HepG2 (cell line): Measurements from ENCODE around the gene NRP1. TPM values are rescaled to one million over a fixed set of nuclear protein-coding genes. Genes with fewer than 3 reads are reported as not detected.
A peak's percentile ranks its signal among the peaks of the same experiment; 100 is the strongest.

ENCODE experiments used
- ARNT ChIP-seq: fragments of 450-650 bp; IDR thresholded peaks from 2 replicates; pipeline ENCODE4 v1.6.1; 2017
- ARNTL ChIP-seq: sonication (generic); formaldehyde crosslinking; IDR thresholded peaks from 2 replicates; pipeline ENCODE4 v1.4.0; 2020; ENCODE audit warnings: mild to moderate bottlenecking, missing genetic modification reagents
- BRCA1 ChIP-seq: sonication (generic); formaldehyde crosslinking; IDR thresholded peaks from 2 replicates; pipeline ENCODE4 v1.4.0; 2020; ENCODE audit warnings: missing genetic modification reagents
- CHCHD3 ChIP-seq: sonication (generic); formaldehyde crosslinking; IDR thresholded peaks from 2 replicates; pipeline ENCODE4 v1.8.0; 2022; ENCODE audit warnings: mild to moderate bottlenecking, missing genetic modification reagents, moderate library complexity
- HDAC6 ChIP-seq: fragments of 200-600 bp; sonication (generic); IDR thresholded peaks from 2 replicates; pipeline ENCODE4 v1.7.0; 2017; ENCODE audit warnings: mild to moderate bottlenecking, antibody characterized with exemption, low read length, low read depth
- HHEX ChIP-seq: IDR thresholded peaks from 2 replicates; pipeline ENCODE4 v1.6.1; 2016; ENCODE audit warnings: control low read depth
- KAT8 ChIP-seq: IDR thresholded peaks from 2 replicates; pipeline ENCODE4 v1.6.1; 2016; ENCODE audit warnings: missing genetic modification reagents, missing compliant biosample characterization
- MEIS1 ChIP-seq: sonication (generic); formaldehyde crosslinking; IDR thresholded peaks from 2 replicates; pipeline ENCODE4 v1.9.0; 2021; ENCODE audit warnings: mild to moderate bottlenecking, missing genetic modification reagents, moderate library complexity, borderline replicate concordance
- ONECUT2 ChIP-seq: sonication (generic); formaldehyde crosslinking; IDR thresholded peaks from 2 replicates; pipeline ENCODE4 v1.4.0; 2020; ENCODE audit warnings: missing genetic modification reagents
- RFXAP ChIP-seq: sonication (generic); formaldehyde crosslinking; IDR thresholded peaks from 2 replicates; pipeline ENCODE4 v1.4.0; 2020; ENCODE audit warnings: missing genetic modification reagents, borderline replicate concordance
- SIX4 ChIP-seq: sonication (generic); formaldehyde crosslinking; IDR thresholded peaks from 2 replicates; pipeline ENCODE4 v1.4.0; 2020; ENCODE audit warnings: missing genetic modification reagents
- SMAD1 ChIP-seq: sonication (generic); formaldehyde crosslinking; IDR thresholded peaks from 2 replicates; pipeline ENCODE4 v1.4.0; 2020; ENCODE audit warnings: missing genetic modification reagents, low read depth, mild to moderate bottlenecking, borderline replicate concordance
- ZNF12 ChIP-seq: sonication (generic); formaldehyde crosslinking; IDR thresholded peaks from 2 replicates; pipeline ENCODE4 v1.5.0; 2020; ENCODE audit warnings: missing genetic modification reagents
- ZNF160 ChIP-seq: sonication (generic); formaldehyde crosslinking; IDR thresholded peaks from 2 replicates; pipeline ENCODE4 v1.8.0; 2022; ENCODE audit warnings: mild to moderate bottlenecking, inconsistent platforms, missing genetic modification reagents
- ZNF225 ChIP-seq: sonication (generic); formaldehyde crosslinking; IDR thresholded peaks from 2 replicates; pipeline ENCODE4 v1.4.0; 2020; ENCODE audit warnings: mild to moderate bottlenecking, missing genetic modification reagents
- ZNF260 ChIP-seq: sonication (generic); formaldehyde crosslinking; IDR thresholded peaks from 2 replicates; pipeline ENCODE4 v1.4.0; 2020; ENCODE audit warnings: missing genetic modification reagents, low read depth, mild to moderate bottlenecking, borderline replicate concordance
- ZNF264 ChIP-seq: sonication (generic); formaldehyde crosslinking; IDR thresholded peaks from 2 replicates; pipeline ENCODE4 v1.4.0; 2020; ENCODE audit warnings: missing genetic modification reagents
- ZNF367 ChIP-seq: sonication (generic); formaldehyde crosslinking; IDR thresholded peaks from 2 replicates; pipeline ENCODE4 v1.4.0; 2020; ENCODE audit warnings: missing genetic modification reagents, borderline replicate concordance
- ZNF383 ChIP-seq: sonication (generic); formaldehyde crosslinking; IDR thresholded peaks from 2 replicates; pipeline ENCODE4 v1.4.0; 2020; ENCODE audit warnings: missing genetic modification reagents, mild to moderate bottlenecking, borderline replicate concordance
- ZNF549 ChIP-seq: sonication (generic); formaldehyde crosslinking; IDR thresholded peaks from 2 replicates; pipeline ENCODE4 v1.5.0; 2020; ENCODE audit warnings: missing genetic modification reagents
- ZNF564 ChIP-seq: sonication (generic); formaldehyde crosslinking; IDR thresholded peaks from 2 replicates; pipeline ENCODE4 v1.8.1; 2023; ENCODE audit warnings: mild to moderate bottlenecking, missing genetic modification reagents
- ZNF703 ChIP-seq: sonication (generic); formaldehyde crosslinking; IDR thresholded peaks from 2 replicates; pipeline ENCODE4 v1.5.1; 2020; ENCODE audit warnings: missing genetic modification reagents, mild to moderate bottlenecking, moderate library complexity, borderline replicate concordance
- polyA plus RNA-seq, 8 experiments: library from polyadenylated mRNA; depleted of rRNA in 3 of 8; stranded (reverse) in 7 of 8; unstranded in 1 of 8; fragments of >200 nt; fragmentation: Illumina TruSeq in 4 of 8; extraction: Trizol in 4 of 8; gene quantifications; 2 replicates each; pipeline versions ENCODE4 v1.2.1 to v1.2.3, GENCODE V29; 2011 to 2016; ENCODE audit warnings: low read depth in 4 of 8, missing spikeins in 1 of 8, mixed read lengths in 1 of 8; ENCODE audit not compliant: insufficient read depth in 1 of 8
- total RNA-seq, 5 experiments: library from RNA; depleted of rRNA; stranded (reverse); fragments of >200 nt; fragmentation: Illumina TruSeq; extraction: Trizol; gene quantifications; 2 replicates each; pipeline ENCODE4 v1.2.3, GENCODE V29; 2016; ENCODE audit warnings: low read depth in 1 of 5
- TF ChIP-seq, protein P1 (sequence below): sonication (generic); formaldehyde crosslinking; IDR thresholded peaks from 2 replicates; pipeline ENCODE4 v1.4.0; 2020; ENCODE audit warnings: missing genetic modification reagents, borderline replicate concordance
- TF ChIP-seq, protein P2 (sequence below): sonication (generic); formaldehyde crosslinking; IDR thresholded peaks from 2 replicates; pipeline ENCODE4 v1.8.1; 2023; ENCODE audit warnings: mild to moderate bottlenecking, moderate library complexity, missing genetic modification reagents
- TF ChIP-seq, protein P3 (sequence below): sonication (generic); formaldehyde crosslinking; IDR thresholded peaks from 2 replicates; pipeline ENCODE4 v1.4.0; 2020; ENCODE audit warnings: missing genetic modification reagents
- TF ChIP-seq, protein P4 (sequence below): sonication (generic); formaldehyde crosslinking; IDR thresholded peaks from 2 replicates; pipeline ENCODE4 v1.9.0; 2021; ENCODE audit warnings: missing genetic modification reagents, borderline replicate concordance

The NRP1 gene
- total and polyA plus RNA-seq, 2 of the 13 experiments (the other 11 are each of a cell fraction or from before 2014, with no cell fraction given): 5.3 to 5.8 TPM

DNA sequence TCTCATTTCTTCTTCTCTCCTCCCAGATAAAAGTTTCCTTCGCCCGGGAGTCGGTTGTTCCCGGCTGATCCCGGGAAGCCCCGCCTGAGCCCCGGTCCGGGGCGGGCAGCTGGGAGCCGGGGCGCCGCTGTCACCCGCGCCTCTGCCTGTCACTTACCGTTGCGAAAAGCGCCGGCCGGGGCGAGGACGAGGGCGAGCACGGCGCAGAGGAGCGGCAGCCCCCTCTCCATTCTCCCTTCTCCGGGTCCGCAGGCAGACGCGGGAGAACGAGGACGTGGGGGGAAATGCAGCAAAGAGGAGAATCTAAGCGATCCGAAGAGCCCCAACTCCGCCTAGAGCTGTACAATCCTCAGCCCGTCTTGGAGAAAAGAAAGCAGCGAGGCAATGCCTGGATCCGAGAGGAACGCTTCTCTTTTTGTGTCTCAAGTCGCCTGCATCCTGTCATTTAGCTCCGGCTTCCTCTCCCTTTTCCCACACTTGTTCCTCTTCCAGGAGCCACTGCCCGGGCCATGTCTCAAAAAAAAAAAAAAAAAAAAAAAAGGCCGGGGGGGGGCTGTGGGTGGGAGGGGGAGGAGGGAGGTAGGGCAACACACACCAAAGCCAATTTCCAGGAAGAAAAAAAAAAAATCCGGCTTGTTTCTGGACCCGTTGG, at the start of gene NRP1 (continued):
- TF ChIP-seq, protein P1, sequence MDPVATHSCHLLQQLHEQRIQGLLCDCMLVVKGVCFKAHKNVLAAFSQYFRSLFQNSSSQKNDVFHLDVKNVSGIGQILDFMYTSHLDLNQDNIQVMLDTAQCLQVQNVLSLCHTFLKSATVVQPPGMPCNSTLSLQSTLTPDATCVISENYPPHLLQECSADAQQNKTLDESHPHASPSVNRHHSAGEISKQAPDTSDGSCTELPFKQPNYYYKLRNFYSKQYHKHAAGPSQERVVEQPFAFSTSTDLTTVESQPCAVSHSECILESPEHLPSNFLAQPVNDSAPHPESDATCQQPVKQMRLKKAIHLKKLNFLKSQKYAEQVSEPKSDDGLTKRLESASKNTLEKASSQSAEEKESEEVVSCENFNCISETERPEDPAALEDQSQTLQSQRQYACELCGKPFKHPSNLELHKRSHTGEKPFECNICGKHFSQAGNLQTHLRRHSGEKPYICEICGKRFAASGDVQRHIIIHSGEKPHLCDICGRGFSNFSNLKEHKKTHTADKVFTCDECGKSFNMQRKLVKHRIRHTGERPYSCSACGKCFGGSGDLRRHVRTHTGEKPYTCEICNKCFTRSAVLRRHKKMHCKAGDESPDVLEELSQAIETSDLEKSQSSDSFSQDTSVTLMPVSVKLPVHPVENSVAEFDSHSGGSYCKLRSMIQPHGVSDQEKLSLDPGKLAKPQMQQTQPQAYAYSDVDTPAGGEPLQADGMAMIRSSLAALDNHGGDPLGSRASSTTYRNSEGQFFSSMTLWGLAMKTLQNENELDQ (CRISPR knock-in tag): no peak
- TF ChIP-seq, protein P2, sequence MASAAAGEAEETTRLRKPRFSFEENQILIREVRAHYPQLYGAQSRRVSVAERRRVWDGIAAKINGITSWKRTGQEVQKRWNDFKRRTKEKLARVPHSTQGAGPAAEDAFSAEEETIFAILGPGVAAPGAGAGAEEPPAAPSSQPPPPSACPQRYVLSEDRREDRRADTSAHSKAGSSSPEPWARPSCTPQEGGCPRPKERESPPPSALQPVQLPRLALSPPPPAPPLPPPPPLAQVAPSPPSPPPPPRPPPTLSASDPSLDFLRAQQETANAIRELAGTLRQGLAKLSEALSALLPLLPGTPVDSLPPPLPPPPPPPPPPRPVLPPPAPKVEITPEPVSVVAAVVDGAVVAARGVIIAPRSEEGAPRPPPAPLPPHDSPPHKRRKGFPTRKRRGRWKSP: peak; percentile 29; the same call in 1 of the 2 replicates
- no peak for TF ChIP-seq SIX4 (CRISPR knock-in tag)
- no peak for TF ChIP-seq MEIS1
- TF ChIP-seq ZNF383: no peak
- no peak for TF ChIP-seq KAT8 (CRISPR knock-in tag)
- no peak for TF ChIP-seq BRCA1 (CRISPR knock-in tag)
- no peak for TF ChIP-seq ZNF367
- TF ChIP-seq, protein P3, sequence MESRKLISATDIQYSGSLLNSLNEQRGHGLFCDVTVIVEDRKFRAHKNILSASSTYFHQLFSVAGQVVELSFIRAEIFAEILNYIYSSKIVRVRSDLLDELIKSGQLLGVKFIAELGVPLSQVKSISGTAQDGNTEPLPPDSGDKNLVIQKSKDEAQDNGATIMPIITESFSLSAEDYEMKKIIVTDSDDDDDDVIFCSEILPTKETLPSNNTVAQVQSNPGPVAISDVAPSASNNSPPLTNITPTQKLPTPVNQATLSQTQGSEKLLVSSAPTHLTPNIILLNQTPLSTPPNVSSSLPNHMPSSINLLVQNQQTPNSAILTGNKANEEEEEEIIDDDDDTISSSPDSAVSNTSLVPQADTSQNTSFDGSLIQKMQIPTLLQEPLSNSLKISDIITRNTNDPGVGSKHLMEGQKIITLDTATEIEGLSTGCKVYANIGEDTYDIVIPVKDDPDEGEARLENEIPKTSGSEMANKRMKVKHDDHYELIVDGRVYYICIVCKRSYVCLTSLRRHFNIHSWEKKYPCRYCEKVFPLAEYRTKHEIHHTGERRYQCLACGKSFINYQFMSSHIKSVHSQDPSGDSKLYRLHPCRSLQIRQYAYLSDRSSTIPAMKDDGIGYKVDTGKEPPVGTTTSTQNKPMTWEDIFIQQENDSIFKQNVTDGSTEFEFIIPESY (CRISPR knock-in tag): peak; percentile 17; the same call in 1 of the 2 replicates
- no peak for TF ChIP-seq ZNF564 (CRISPR knock-in tag)
- no peak for TF ChIP-seq HDAC6
- no peak for TF ChIP-seq RFXAP (CRISPR knock-in tag)
- no peak for TF ChIP-seq ONECUT2 (CRISPR knock-in tag)
- TF ChIP-seq, protein P4, sequence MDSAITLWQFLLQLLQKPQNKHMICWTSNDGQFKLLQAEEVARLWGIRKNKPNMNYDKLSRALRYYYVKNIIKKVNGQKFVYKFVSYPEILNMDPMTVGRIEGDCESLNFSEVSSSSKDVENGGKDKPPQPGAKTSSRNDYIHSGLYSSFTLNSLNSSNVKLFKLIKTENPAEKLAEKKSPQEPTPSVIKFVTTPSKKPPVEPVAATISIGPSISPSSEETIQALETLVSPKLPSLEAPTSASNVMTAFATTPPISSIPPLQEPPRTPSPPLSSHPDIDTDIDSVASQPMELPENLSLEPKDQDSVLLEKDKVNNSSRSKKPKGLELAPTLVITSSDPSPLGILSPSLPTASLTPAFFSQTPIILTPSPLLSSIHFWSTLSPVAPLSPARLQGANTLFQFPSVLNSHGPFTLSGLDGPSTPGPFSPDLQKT: no peak
- TF ChIP-seq ZNF549 (CRISPR knock-in tag): no peak
- no peak for TF ChIP-seq CHCHD3 (CRISPR knock-in tag)
- no peak for TF ChIP-seq ZNF160
- no peak for TF ChIP-seq ARNTL
- no peak for TF ChIP-seq ZNF703 (CRISPR knock-in tag)
- no peak for TF ChIP-seq ZNF264
- TF ChIP-seq ZNF225 (CRISPR knock-in tag): no peak
- TF ChIP-seq HHEX (CRISPR knock-in tag): no peak
- no peak for TF ChIP-seq SMAD1 (CRISPR knock-in tag)
- TF ChIP-seq ZNF12 (CRISPR knock-in tag): no peak
- no peak for TF ChIP-seq ARNT
- TF ChIP-seq ZNF260 (CRISPR knock-in tag): no peak
